IMR-90 (cell line): ENCODE measurements around the gene RPS5. TPM values are rescaled to one million over a fixed set of nuclear protein-coding genes. Genes with fewer than 3 reads are reported as not detected.

Experiments used
- ATAC-seq: fragments of 200-7000 bp; cut with Tn5 transposase; 2 replicates; pipeline ENCODE4 v1.9.1; 2020; ENCODE audit warnings: low read depth, mild to moderate bottlenecking, moderate library complexity
- BruUV-seq: library from RNA; stranded (reverse); fragments of 400-500 nt; replicated peaks from 2 replicates; lab custom pipeline; 2021; lab: Mats Ljungman, UMichigan
- CTCF ChIA-PET: fragments of 300-600 bp; formaldehyde crosslinking; extraction: SDS; loops from one replicate; lab custom pipeline; 2021; ENCODE audit warnings: antibody characterized with exemption; lab: Yijun Ruan, JAX
- POLR2A ChIA-PET: fragments of 300-600 bp; sonication (Branson Sonifier 250); formaldehyde crosslinking; loops from one replicate; lab custom pipeline; 2022; ENCODE audit warnings: antibody characterized with exemption; ENCODE audit not compliant: unreplicated experiment; lab: Charles Lee
- DNase-seq: peaks from one replicate; pipeline ENCODE4 v3.0.0; 2013
- H2AFZ ChIP-seq: replicated peaks from 2 replicates; pipeline ENCODE3; 2013; ENCODE audit warnings: low read length, mild to moderate bottlenecking; ENCODE audit not compliant: poor library complexity
- H2AK5ac ChIP-seq: 2 replicates; pipeline ENCODE4 v1.6.1; 2013; ENCODE audit warnings: low read depth, low read length, inconsistent platforms
- H2AK9ac ChIP-seq: replicated peaks from 2 replicates; pipeline ENCODE3; 2013; ENCODE audit warnings: mild to moderate bottlenecking, low read depth, low read length, moderate library complexity; ENCODE audit not compliant: poor library complexity
- H2BK120ac ChIP-seq: 2 replicates; pipeline ENCODE4 v1.6.1; 2013; ENCODE audit warnings: low read depth, low read length, inconsistent platforms
- H2BK15ac ChIP-seq: 3 replicates; pipeline ENCODE4 v1.6.1; 2013; ENCODE audit warnings: low read depth, low read length, inconsistent platforms
- H2BK20ac ChIP-seq: 2 replicates; pipeline ENCODE4 v1.6.1; 2013; ENCODE audit warnings: low read depth, mild to moderate bottlenecking, inconsistent platforms, low read length, moderate library complexity
- H2BK5ac ChIP-seq: 2 replicates; pipeline ENCODE4 v1.6.1; 2013; ENCODE audit warnings: mild to moderate bottlenecking, low read depth, low read length, inconsistent platforms; ENCODE audit not compliant: poor library complexity, severe bottlenecking
- H3K14ac ChIP-seq: replicated peaks from 2 replicates; pipeline ENCODE4 v1.6.1; 2013; ENCODE audit warnings: low read depth, low read length, inconsistent platforms
- H3K18ac ChIP-seq: 2 replicates; pipeline ENCODE4 v1.6.1; 2013; ENCODE audit warnings: low read depth, low read length, control low read depth
- H3K23ac ChIP-seq: 2 replicates; pipeline ENCODE4 v1.6.1; 2013; ENCODE audit warnings: low read depth, low read length, inconsistent platforms
- H3K27ac ChIP-seq: 2 replicates; pipeline ENCODE4 v1.5.1; 2013; ENCODE audit warnings: mild to moderate bottlenecking, control low read depth, low read length; ENCODE audit not compliant: insufficient read depth
- H3K27me3 ChIP-seq: 2 replicates; pipeline ENCODE4 v1.6.1; 2013; ENCODE audit warnings: low read length; ENCODE audit not compliant: control insufficient read depth, insufficient read depth
- H3K36me3 ChIP-seq: 2 replicates; pipeline ENCODE4 v1.6.1; 2013; ENCODE audit warnings: low read length, mixed read lengths; ENCODE audit not compliant: control insufficient read depth, insufficient read depth
- H3K4ac ChIP-seq: 2 replicates; pipeline ENCODE4 v1.6.1; 2013; ENCODE audit warnings: low read depth, low read length, inconsistent platforms
- H3K4me1 ChIP-seq: 2 replicates; pipeline ENCODE4 v1.6.1; 2013; ENCODE audit warnings: low read length, mixed read lengths; ENCODE audit not compliant: control insufficient read depth, insufficient read depth
- H3K4me2 ChIP-seq: 2 replicates; pipeline ENCODE4 v1.6.1; 2013; ENCODE audit warnings: low read depth, mild to moderate bottlenecking, control low read depth, low read length, moderate library complexity
- H3K4me3 ChIP-seq: 2 replicates; pipeline ENCODE4 v1.5.1; 2013; ENCODE audit warnings: low read depth, mild to moderate bottlenecking, control low read depth, low read length, moderate library complexity; ENCODE audit not compliant: insufficient read depth
- H3K56ac ChIP-seq: 2 replicates; pipeline ENCODE4 v1.6.1; 2013; ENCODE audit warnings: low read length, inconsistent platforms; ENCODE audit not compliant: insufficient read depth; ENCODE audit errors: extremely low read depth
- H3K79me1 ChIP-seq, 2 experiments: 2 replicates each; pipeline ENCODE4 v1.6.1; 2013; ENCODE audit warnings: low read length in 2 of 2, inconsistent platforms in 1 of 2, low read depth in 1 of 2
- H3K9ac ChIP-seq: 2 replicates; pipeline ENCODE4 v1.6.1; 2013; ENCODE audit warnings: low read depth, low read length, control low read depth
- H3K9me1 ChIP-seq: 2 replicates; pipeline ENCODE4 v1.6.1; 2013; ENCODE audit warnings: low read length, inconsistent platforms; ENCODE audit not compliant: insufficient read depth
- H3K9me3 ChIP-seq: 2 replicates; pipeline ENCODE4 v1.6.1; 2013; ENCODE audit warnings: low read length; ENCODE audit not compliant: control insufficient read depth, insufficient read depth
- H4K20me1 ChIP-seq: 2 replicates; pipeline ENCODE4 v1.6.1; 2013; ENCODE audit warnings: low read length, inconsistent platforms; ENCODE audit not compliant: insufficient read depth
- H4K5ac ChIP-seq: 2 replicates; pipeline ENCODE4 v1.6.1; 2013; ENCODE audit warnings: mild to moderate bottlenecking, low read depth, low read length, control low read depth
- H4K8ac ChIP-seq, 2 experiments: 2 replicates each; pipeline ENCODE4 v1.6.1; 2013; ENCODE audit warnings: low read depth in 2 of 2, low read length in 2 of 2, control low read depth in 1 of 2, inconsistent platforms in 1 of 2
- H4K91ac ChIP-seq: 2 replicates; pipeline ENCODE4 v1.6.1; 2013; ENCODE audit warnings: low read depth, low read length, inconsistent platforms; ENCODE audit not compliant: insufficient read depth
- BHLHE40 ChIP-seq: fragments of 150-350 bp; IDR thresholded peaks from 2 replicates; pipeline ENCODE4 v1.6.1; 2016; ENCODE audit warnings: mild to moderate bottlenecking, low read depth, low read length
- MAZ ChIP-seq: IDR thresholded peaks from 2 replicates; pipeline ENCODE4 v1.6.1; 2012; ENCODE audit warnings: low read depth, mild to moderate bottlenecking, low read length, improper control_type of control experiment, moderate library complexity, borderline replicate concordance
- MXI1 ChIP-seq: IDR thresholded peaks from 2 replicates; pipeline ENCODE4 v1.6.1; 2012; ENCODE audit warnings: low read depth, mild to moderate bottlenecking, low read length, moderate library complexity, borderline replicate concordance
- WGBS, 2 experiments: methylation state at CpG; one replicate each; pipeline versions ENCODE4 v1.1.5 to v1.1.7; 2013; ENCODE audit warnings: missing lambda C conversion rate in 2 of 2; ENCODE audit not compliant: insufficient read length in 1 of 2; ENCODE audit errors: extremely low coverage in 2 of 2; 5-methylcytosine and 5-hydroxymethylcytosine counted together
- dilution Hi-C: fragments of 300-500 bp; cut with HindIII; formaldehyde crosslinking; loops from one replicate; pipeline ENCODE4 v1.14.3; 2018; ENCODE audit warnings: low sequenced_read_pairs; ENCODE audit not compliant: unreplicated experiment
- in situ Hi-C: fragments of 300-500 bp; cut with MboI; formaldehyde crosslinking; loops from 3 replicates; pipeline ENCODE4 v1.14.3; 2019; ENCODE audit warnings: low sequenced_read_pairs, inconsistent platforms, mixed read lengths
- intact Hi-C: fragments of 100-400 bp; cut with micrococcal nuclease; formaldehyde crosslinking; loops from 2 replicates; pipeline ENCODE4 v1.10.0; 2022
- polyA plus RNA-seq, 3 experiments: library from polyadenylated mRNA; depleted of rRNA; stranded (reverse); fragments of >200 nt; gene quantifications; 2 replicates each; pipeline ENCODE4 v1.2.3, GENCODE V29; 2012; ENCODE audit warnings: low replicate concordance in 1 of 3
- total RNA-seq: library from RNA; depleted of rRNA; stranded (reverse); fragments of >200 nt; gene quantifications from 2 replicates; pipeline ENCODE4 v1.2.3, GENCODE V29; 2012
- TF ChIP-seq, protein P1 (sequence below): conservative IDR thresholded peaks from 2 replicates; pipeline ENCODE4 v1.5.1; 2012; ENCODE audit warnings: mild to moderate bottlenecking, low read depth, low read length, improper control_type of control experiment

RPS5 gene
- total and polyA plus RNA-seq, 2 of the 4 experiments (the other 2 are of a cell fraction) = 3,265 to 5,858 TPM

DNA sequence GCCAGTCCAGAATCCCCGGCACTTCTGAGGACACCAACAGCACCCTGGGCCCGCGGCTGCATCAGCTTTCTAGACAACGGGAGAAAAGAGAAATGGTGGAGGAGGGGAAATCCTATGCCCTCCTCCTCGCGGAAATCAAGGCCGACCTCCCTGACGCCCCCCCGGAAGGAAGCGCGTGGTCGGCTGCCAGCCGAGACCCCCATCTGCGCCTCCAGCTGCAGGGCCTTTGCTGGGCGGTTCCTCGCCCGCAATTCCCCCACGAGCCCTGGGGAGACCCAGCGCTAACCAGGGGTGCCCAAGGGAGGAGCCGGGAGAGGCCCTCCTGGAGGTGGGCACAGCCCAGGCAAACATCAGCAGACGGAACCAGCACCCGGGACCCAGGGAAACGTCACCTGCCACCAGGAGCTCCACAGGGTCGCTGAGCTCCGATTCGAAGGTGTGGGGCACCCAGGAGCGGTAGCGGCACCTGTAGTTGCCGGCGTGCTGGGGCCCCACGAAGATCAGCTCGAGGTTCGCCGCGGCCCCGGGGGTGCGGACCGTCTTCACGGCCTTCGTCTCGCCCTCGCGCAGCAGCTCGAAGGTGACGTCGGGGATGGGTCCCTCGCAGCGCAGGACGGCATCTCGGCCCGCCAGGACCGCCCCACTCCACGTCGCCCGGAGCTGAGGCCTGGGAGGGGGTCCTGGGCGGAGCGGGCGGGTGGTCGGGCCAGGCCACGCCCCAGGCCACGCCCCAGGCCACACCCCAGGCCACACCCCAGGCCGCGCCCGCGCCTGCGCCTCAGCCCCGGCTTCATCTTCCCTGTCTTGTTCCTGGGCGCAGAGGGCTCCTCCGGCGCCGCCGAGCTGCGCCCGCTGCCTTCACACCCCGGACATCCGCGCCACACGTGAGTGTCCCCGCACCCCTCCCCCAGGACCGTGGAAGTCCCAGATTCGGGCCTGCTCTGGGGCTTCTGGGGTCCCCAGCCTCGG lies 39.8 kb upstream of the RPS5 start:
- DNase-seq (peak; percentile 63), ATAC-seq (peak; percentile 98)
- Histone ChIP-seq H3K79me1 (peaks cover 12 to 49% of the 10 kb centered on the region in 2 experiments), H3K4me1 (peaks cover 6% of the 10 kb centered on the region; the same call in 1 of the 2 replicates), H2BK5ac (peak overlapping the region; percentile 37), H3K27me3 (no peaks in the 10 kb centered on the region), H4K8ac (peak overlapping the region; percentile 31 to 91; a peak in 3 of 4 replicates), H2AK9ac (peak overlapping the region; percentile 90), H2BK120ac (no peak overlapping the region), H3K4ac (peak overlapping the region; percentile 72), H2AK5ac (peak overlapping the region; percentile 57), H2BK15ac (no peak overlapping the region), H3K4me2 (peak overlapping the region; percentile 82), H4K91ac (peak overlapping the region; percentile 32), H3K9me3 (no peaks in the 10 kb centered on the region), H3K36me3 (peaks cover 7% of the 10 kb centered on the region; the same call in 1 of the 2 replicates), H4K20me1 (no peaks in the 10 kb centered on the region; the same call in 1 of the 2 replicates), H4K5ac (peak overlapping the region; percentile 54), H3K23ac (peak overlapping the region; percentile 45), H3K18ac (no peak overlapping the region; the same call in 1 of the 2 replicates), H3K56ac (peak overlapping the region; percentile 46; the same call in 1 of the 2 replicates), H3K4me3 (peak overlapping the region; percentile 66), H3K14ac (peak overlapping the region; percentile 74), H3K9ac (peak overlapping the region; percentile 69), H2BK20ac (no peak overlapping the region), H3K9me1 (peaks cover 3% of the 10 kb centered on the region; the same call in 1 of the 2 replicates), H3K27ac (peak overlapping the region; percentile 57), H2AFZ (peak overlapping the region; percentile 99)
- in situ Hi-C loops = no loop called here
- intact Hi-C loops = loop anchor here (2.0 kb wide), 1 partner anchor 20 kb away; the partner anchor contains the start of gene ZSCAN22
- CTCF ChIA-PET = no interaction called here
- dilution Hi-C loops = no loop called here
- WGBS, 2 experiments = 2% methylated on average over 29 of the region's 82 CpGs; no CpG with 5 or more reads in 1 of the 2 experiments
- POLR2A ChIA-PET = interaction anchor here (0.6 to 1.4 kb wide), 5 partner anchors 15 to 229 kb away, joined by 3 to 10 read pairs (median 4); partner anchors contain the start of genes TRIM28 and ZNF497
- TF ChIP-seq BHLHE40 (peak; percentile 85), MXI1 (peak; percentile 63; the same call in 1 of the 2 replicates), MAZ (0 out of 2 replicates have a peak, but pooled peaks have one; percentile 25)
- TF ChIP-seq, protein P1, sequence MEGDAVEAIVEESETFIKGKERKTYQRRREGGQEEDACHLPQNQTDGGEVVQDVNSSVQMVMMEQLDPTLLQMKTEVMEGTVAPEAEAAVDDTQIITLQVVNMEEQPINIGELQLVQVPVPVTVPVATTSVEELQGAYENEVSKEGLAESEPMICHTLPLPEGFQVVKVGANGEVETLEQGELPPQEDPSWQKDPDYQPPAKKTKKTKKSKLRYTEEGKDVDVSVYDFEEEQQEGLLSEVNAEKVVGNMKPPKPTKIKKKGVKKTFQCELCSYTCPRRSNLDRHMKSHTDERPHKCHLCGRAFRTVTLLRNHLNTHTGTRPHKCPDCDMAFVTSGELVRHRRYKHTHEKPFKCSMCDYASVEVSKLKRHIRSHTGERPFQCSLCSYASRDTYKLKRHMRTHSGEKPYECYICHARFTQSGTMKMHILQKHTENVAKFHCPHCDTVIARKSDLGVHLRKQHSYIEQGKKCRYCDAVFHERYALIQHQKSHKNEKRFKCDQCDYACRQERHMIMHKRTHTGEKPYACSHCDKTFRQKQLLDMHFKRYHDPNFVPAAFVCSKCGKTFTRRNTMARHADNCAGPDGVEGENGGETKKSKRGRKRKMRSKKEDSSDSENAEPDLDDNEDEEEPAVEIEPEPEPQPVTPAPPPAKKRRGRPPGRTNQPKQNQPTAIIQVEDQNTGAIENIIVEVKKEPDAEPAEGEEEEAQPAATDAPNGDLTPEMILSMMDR = no peak
- BruUV-seq = TSS peak; percentile 32
